A549 (cell line): Measurements from ENCODE around the gene MPND. TPM values are rescaled to one million over a fixed set of nuclear protein-coding genes. Genes with fewer than 3 reads are reported as not detected.

Experiments used
- ATAC-seq, 2 experiments: fragments of 200-7000 bp in 1 of 2; fragments of >200 bp in 1 of 2; cut with Nextera tagmentation in 1 of 2; cut with Tn5 transposase in 1 of 2; 3 replicates each; pipeline versions ENCODE4 v1.8.0 to v1.9.1; 2018 to 2020; ENCODE audit warnings: mild to moderate bottlenecking in 1 of 2, moderate library complexity in 1 of 2
- CTCF ChIA-PET: fragments of 300-600 bp; sonication (Branson Sonifier 250); formaldehyde crosslinking; extraction: SDS; loops from one replicate; lab custom pipeline; 2021; ENCODE audit warnings: antibody characterized with exemption, inconsistent platforms; lab: Yijun Ruan, JAX
- POLR2A ChIA-PET: fragments of 350-600 bp; formaldehyde crosslinking; extraction: SDS; loops from one replicate; lab custom pipeline; 2021; ENCODE audit warnings: antibody characterized with exemption, inconsistent platforms; lab: Yijun Ruan, JAX
- DNase-seq, 2 experiments: peaks; one replicate each; pipeline versions ENCODE4 v3.0.0 to v3.0.0-alpha.2; 2011 to 2016; ENCODE audit warnings: low read depth in 1 of 2, low spot score in 1 of 2
- FAIRE-seq: peaks from 2 replicates; lab custom pipeline; 2011; peaks lifted over from hg19 to GRCh38; lab: Jason Lieb, UNC
- H3K27ac ChIP-seq, 2 experiments: fragments of >200 bp; sonication (Bioruptor Twin); formaldehyde crosslinking; 3 replicates each; pipeline ENCODE4 v1.5.1; 2016 to 2017
- H3K4me1 ChIP-seq: fragments of >200 bp; sonication (Bioruptor Twin); formaldehyde crosslinking; 3 replicates; pipeline ENCODE4 v1.6.1; 2016
- H3K4me2 ChIP-seq: fragments of >200 bp; sonication (Bioruptor Twin); formaldehyde crosslinking; 3 replicates; pipeline ENCODE4 v1.6.1; 2016
- H3K4me3 ChIP-seq: fragments of >200 bp; sonication (Bioruptor Twin); formaldehyde crosslinking; 3 replicates; pipeline ENCODE4 v1.5.1; 2016
- H3K9me3 ChIP-seq: fragments of >200 bp; sonication (Bioruptor Twin); formaldehyde crosslinking; 3 replicates; pipeline ENCODE4 v1.6.1; 2016
- BHLHE40 ChIP-seq: IDR thresholded peaks from 2 replicates; pipeline ENCODE4 v1.6.1; 2012; ENCODE audit warnings: low read depth, low read length, inconsistent platforms
- CBX2 ChIP-seq: fragments of 200-600 bp; sonication (generic); IDR thresholded peaks from 2 replicates; pipeline ENCODE4 v1.6.1; 2016; ENCODE audit warnings: low read depth, mild to moderate bottlenecking, borderline replicate concordance
- CBX8 ChIP-seq: fragments of 200-600 bp; sonication (generic); IDR thresholded peaks from 2 replicates; pipeline ENCODE4 v1.6.1; 2016
- CEBPB ChIP-seq, 2 experiments: fragments of >200 bp in 1 of 2; sonication (Bioruptor Twin) in 1 of 2; formaldehyde crosslinking in 1 of 2; IDR thresholded peaks; 2 replicates each; pipeline ENCODE4 v1.6.1; 2012 to 2016
- EHMT2 ChIP-seq: fragments of 200-600 bp; sonication (generic); IDR thresholded peaks from 2 replicates; pipeline ENCODE4 v1.6.1; 2016; ENCODE audit warnings: antibody characterized with exemption, low read depth, mild to moderate bottlenecking, moderate library complexity
- EP300 ChIP-seq, 2 experiments: fragments of >200 bp; sonication (Bioruptor Twin); formaldehyde crosslinking; IDR thresholded peaks; 2 replicates in 1 of 2; 3 replicates in 1 of 2; pipeline ENCODE4 v1.6.1; 2016 to 2017
- ESRRA ChIP-seq: fragments of 150-350 bp; IDR thresholded peaks from 2 replicates; pipeline ENCODE4 v1.6.1; 2014; ENCODE audit warnings: mild to moderate bottlenecking, low read length, borderline replicate concordance
- FOSB ChIP-seq: fragments of 250-450 bp; sonication (Bioruptor Pico); IDR thresholded peaks from 2 replicates; pipeline ENCODE4 v1.5.0; 2020; ENCODE audit warnings: mild to moderate bottlenecking, moderate library complexity
- FOSL2 ChIP-seq, 2 experiments: fragments of 450-650 bp in 1 of 2; fragments of >200 bp in 1 of 2; sonication (Bioruptor Twin) in 1 of 2; formaldehyde crosslinking; IDR thresholded peaks; 2 replicates each; pipeline versions ENCODE4 v1.5.0 to v1.6.1; 2016 to 2020; ENCODE audit warnings: mild to moderate bottlenecking in 1 of 2, moderate library complexity in 1 of 2
- FOXS1 ChIP-seq: fragments of 250-450 bp; sonication (Bioruptor Pico); IDR thresholded peaks from 2 replicates; pipeline ENCODE4 v1.5.0; 2020; ENCODE audit warnings: mild to moderate bottlenecking, moderate library complexity
- HDAC2 ChIP-seq: fragments of 200-600 bp; sonication (generic); IDR thresholded peaks from 2 replicates; pipeline ENCODE4 v1.6.1; 2016
- HEYL ChIP-seq: fragments of 250-450 bp; sonication (Bioruptor Pico); IDR thresholded peaks from 2 replicates; pipeline ENCODE4 v1.8.0; 2021; ENCODE audit warnings: mild to moderate bottlenecking, moderate library complexity
- HOXB13 ChIP-seq: fragments of 250-450 bp; sonication (Bioruptor Pico); IDR thresholded peaks from 2 replicates; pipeline ENCODE4 v1.5.0; 2020; ENCODE audit warnings: low read depth, mild to moderate bottlenecking, moderate library complexity
- HOXB5 ChIP-seq: fragments of 250-450 bp; sonication (Bioruptor Pico); IDR thresholded peaks from 2 replicates; pipeline ENCODE4 v1.5.0; 2020; ENCODE audit warnings: mild to moderate bottlenecking, moderate library complexity
- JUN ChIP-seq, 2 experiments: fragments of >200 bp; sonication (Bioruptor Twin); formaldehyde crosslinking; IDR thresholded peaks; 2 replicates in 1 of 2; 3 replicates in 1 of 2; pipeline ENCODE4 v1.6.1; 2016 to 2017
- KDM1A ChIP-seq: fragments of 200-600 bp; sonication (generic); IDR thresholded peaks from 2 replicates; pipeline ENCODE4 v1.6.1; 2016; ENCODE audit warnings: low read depth, mild to moderate bottlenecking
- MAFK ChIP-seq: fragments of 450-650 bp; IDR thresholded peaks from 2 replicates; pipeline ENCODE4 v1.6.1; 2014; ENCODE audit not compliant: partially characterized antibody
- MAZ ChIP-seq: fragments of 150-350 bp; IDR thresholded peaks from 2 replicates; pipeline ENCODE4 v1.6.1; 2014; ENCODE audit warnings: antibody characterized with exemption, low read depth, low read length, borderline replicate concordance
- NFE2L2 ChIP-seq: fragments of 150-350 bp; conservative IDR thresholded peaks from 2 replicates; pipeline ENCODE4 v1.6.1; 2014; ENCODE audit warnings: low read length
- NR3C1 ChIP-seq: fragments of >200 bp; sonication (Bioruptor Twin); formaldehyde crosslinking; IDR thresholded peaks from 3 replicates; pipeline ENCODE4 v1.6.1; 2017
- RAD21 ChIP-seq, 2 experiments: fragments of >200 bp in 1 of 2; sonication (Bioruptor Twin) in 1 of 2; formaldehyde crosslinking in 1 of 2; IDR thresholded peaks in 1 of 2; conservative IDR thresholded peaks in 1 of 2; 2 replicates in 1 of 2; 3 replicates in 1 of 2; pipeline ENCODE4 v1.6.1; 2012 to 2018; ENCODE audit warnings: inconsistent platforms in 1 of 2
- RCOR1 ChIP-seq: fragments of 150-350 bp; IDR thresholded peaks from 2 replicates; pipeline ENCODE4 v1.6.1; 2014; ENCODE audit warnings: antibody characterized with exemption, low read length, low read depth
- TFCP2L1 ChIP-seq: fragments of 250-450 bp; sonication (Bioruptor Pico); IDR thresholded peaks from 2 replicates; pipeline ENCODE4 v1.5.0; 2021; ENCODE audit warnings: mild to moderate bottlenecking
- ZNF302 ChIP-seq: fragments of 250-450 bp; sonication (Bioruptor Pico); IDR thresholded peaks from 2 replicates; pipeline ENCODE4 v1.9.0; 2021; ENCODE audit warnings: inconsistent platforms, mild to moderate bottlenecking, moderate library complexity
- ZSCAN20 ChIP-seq: fragments of 250-450 bp; sonication (Bioruptor Pico); IDR thresholded peaks from 2 replicates; pipeline ENCODE4 v1.8.0; 2022; ENCODE audit warnings: mild to moderate bottlenecking, moderate library complexity
- WGBS: methylation state at CpG from one replicate; pipeline ENCODE4 v1.1.6; 2017; ENCODE audit errors: missing lambda C conversion rate; 5-methylcytosine and 5-hydroxymethylcytosine counted together
- polyA plus RNA-seq, 4 experiments: library from polyadenylated mRNA; depleted of rRNA in 3 of 4; stranded (reverse); fragments of >200 nt; fragmentation: RNase III in 1 of 4; extraction: RNeasy Plus Mini Kit Qiagen cat#74134 plus additional on column Dnase treatment in 1 of 4; gene quantifications; 2 replicates in 3 of 4; 3 replicates in 1 of 4; pipeline ENCODE4 v1.2.3, GENCODE V29; 2011 to 2017
- TF ChIP-seq, protein P1 (sequence below): fragments of 150-350 bp; IDR thresholded peaks from 2 replicates; pipeline ENCODE4 v1.6.1; 2014; ENCODE audit warnings: low read depth, mild to moderate bottlenecking, low read length
- TF ChIP-seq, protein P2 (sequence below): IDR thresholded peaks from 2 replicates; pipeline ENCODE4 v1.6.1; 2012

The MPND gene
- polyA plus RNA-seq, 2 of the 4 experiments (the other 2 are of a cell fraction), result 3.5 to 14.5 TPM

DNA sequence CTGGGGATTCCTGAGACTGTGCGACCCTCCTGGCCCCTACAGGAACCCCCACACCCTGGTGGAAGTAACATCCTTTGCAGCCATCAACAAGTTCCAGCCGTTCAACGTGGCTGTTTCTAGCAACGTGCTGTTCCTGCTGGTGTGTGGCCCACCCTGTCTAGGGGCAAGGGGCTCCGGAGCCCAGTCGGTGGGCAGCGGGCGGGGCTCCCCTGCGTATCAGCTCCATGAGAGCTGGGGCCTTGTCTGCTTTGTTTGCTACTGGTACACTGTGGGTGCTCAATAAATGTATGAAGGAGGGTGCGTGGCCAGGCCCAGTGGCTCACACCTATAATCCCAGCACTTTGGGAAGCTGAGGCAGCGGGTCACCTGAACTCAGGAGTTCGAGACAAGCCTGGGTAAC lies 10.9 kb downstream of the MPND start:
- no peak for DNase-seq
- ChIA-PET POLR2A (no interaction called here), CTCF (interaction anchor here (1.4 to 4.3 kb wide), 6 partner anchors 8 to 86 kb away, joined by 3 to 47 read pairs (median 16); partner anchors contain the start of gene SH3GL1)
- H3K27ac ChIP-seq, result no peak overlapping the region
- H3K4me3 ChIP-seq, result no peak overlapping the region
- 90% methylated on average over 9 of the region's 12 CpGs for WGBS
- no peaks in the 10 kb centered on the region for H3K4me1 ChIP-seq
- no peak for ATAC-seq
- H3K4me2 ChIP-seq, result no peak overlapping the region
- TF ChIP-seq, protein P1, sequence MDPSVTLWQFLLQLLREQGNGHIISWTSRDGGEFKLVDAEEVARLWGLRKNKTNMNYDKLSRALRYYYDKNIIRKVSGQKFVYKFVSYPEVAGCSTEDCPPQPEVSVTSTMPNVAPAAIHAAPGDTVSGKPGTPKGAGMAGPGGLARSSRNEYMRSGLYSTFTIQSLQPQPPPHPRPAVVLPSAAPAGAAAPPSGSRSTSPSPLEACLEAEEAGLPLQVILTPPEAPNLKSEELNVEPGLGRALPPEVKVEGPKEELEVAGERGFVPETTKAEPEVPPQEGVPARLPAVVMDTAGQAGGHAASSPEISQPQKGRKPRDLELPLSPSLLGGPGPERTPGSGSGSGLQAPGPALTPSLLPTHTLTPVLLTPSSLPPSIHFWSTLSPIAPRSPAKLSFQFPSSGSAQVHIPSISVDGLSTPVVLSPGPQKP, result no peak
- TF ChIP-seq FOXS1 (no peak), MAFK (no peak), FOSL2 (IDR thresholded peaks at IDR 0.05) (no peak), FOSL2 (CRISPR knock-in tag; IDR thresholded peaks at IDR 0.05) (no peak), RAD21 (conservative IDR thresholded peaks at IDR 0.05 in 1 of 2, IDR thresholded peaks at IDR 0.05 in 1 of 2) (no peak), JUN (IDR thresholded peaks at IDR 0.05) (no peak), HOXB13 (no peak), KDM1A (no peak), EP300 (IDR thresholded peaks at IDR 0.05) (no peak), EHMT2 (no peak), TFCP2L1 (CRISPR knock-in tag) (no peak), CBX2 (no peak), HEYL (CRISPR knock-in tag) (no peak)
- no peaks in the 10 kb centered on the region for H3K9me3 ChIP-seq
- no peak for FAIRE-seq

DNA sequence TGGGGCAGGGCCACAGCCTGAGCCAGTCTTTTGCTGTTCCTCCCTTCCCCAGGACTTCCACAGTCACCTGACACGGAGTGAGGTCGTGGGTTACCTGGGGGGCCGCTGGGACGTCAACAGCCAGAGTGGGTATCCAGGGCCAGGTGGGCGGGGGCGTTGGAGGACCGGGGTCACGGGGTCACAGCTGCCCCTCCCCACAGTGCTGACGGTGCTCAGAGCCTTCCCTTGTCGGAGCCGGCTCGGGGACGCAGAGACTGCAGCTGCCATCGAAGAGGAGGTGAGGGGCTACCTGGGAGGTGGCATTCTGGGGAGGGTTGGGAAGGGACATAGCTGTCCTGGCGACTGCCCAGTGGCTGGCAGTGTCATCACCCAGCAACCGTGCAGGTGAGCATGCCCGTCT lies 11.5 kb downstream of the MPND start:
- no peak overlapping the region for H3K4me2 ChIP-seq
- DNase-seq (no peak), ATAC-seq (no peak), FAIRE-seq (no peak)
- POLR2A ChIA-PET, result no interaction called here
- H3K9me3 ChIP-seq, result no peaks in the 10 kb centered on the region
- CTCF ChIA-PET, result interaction anchor here (0.7 to 4.3 kb wide), 6 partner anchors 8 to 107 kb away, joined by 3 to 47 read pairs (median 16); partner anchors contain the start of gene SH3GL1
- TF ChIP-seq, protein P2, sequence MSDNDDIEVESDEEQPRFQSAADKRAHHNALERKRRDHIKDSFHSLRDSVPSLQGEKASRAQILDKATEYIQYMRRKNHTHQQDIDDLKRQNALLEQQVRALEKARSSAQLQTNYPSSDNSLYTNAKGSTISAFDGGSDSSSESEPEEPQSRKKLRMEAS, result no peak
- TF ChIP-seq ZSCAN20 (no peak), NR3C1 (no peak), HOXB13 (no peak), FOSB (CRISPR knock-in tag) (no peak), CBX8 (no peak), ESRRA (no peak), RCOR1 (no peak), BHLHE40 (no peak), CBX2 (no peak), HDAC2 (no peak), EHMT2 (no peak), HOXB5 (CRISPR knock-in tag) (no peak), NFE2L2 (no peak), ZNF302 (CRISPR knock-in tag) (no peak), CEBPB (IDR thresholded peaks at IDR 0.05) (no peak), MAZ (no peak)
- TF ChIP-seq, protein P1, result no peak
- no peak overlapping the region for H3K27ac ChIP-seq
- no peak overlapping the region for H3K4me3 ChIP-seq
- WGBS, result 100% methylated on average over 5 of the region's 17 CpGs
- no peaks in the 10 kb centered on the region for H3K4me1 ChIP-seq
